Colon (tissue), 2 donors: ENCODE measurements around the gene PRKN.
A peak's percentile ranks its signal among the peaks of the same experiment; 100 is the strongest.

Experiments
- FAIRE-seq: peaks from 2 replicates; lab custom pipeline; 2012; peaks lifted over from hg19 to GRCh38; lab: Jason Lieb, UNC
- donor health status: control.
- donor health status: control.

The PRKN gene

GRCh38 chr6:162119341-162119740, 608.2 kb downstream of the PRKN start:
- FAIRE-seq = no peak

- FAIRE-seq = no peak
Observed at GRCh38 chr6:162118706-162119105, 608.9 kb downstream of the PRKN start.

GRCh38 chr6:162116902-162117525, 610.6 kb downstream of the PRKN start:
- no peak for FAIRE-seq

- no peak for FAIRE-seq
Observed at GRCh38 chr6:162109480-162110050, 618.0 kb downstream of the PRKN start.

GRCh38 chr6:162108041-162108440, 619.5 kb downstream of the PRKN start:
- FAIRE-seq = no peak

GRCh38 chr6:162100096-162100495, 627.5 kb downstream of the PRKN start:
- no peak for FAIRE-seq

- no peak for FAIRE-seq
Observed at GRCh38 chr6:162099685-162100084, 627.9 kb downstream of the PRKN start.

- FAIRE-seq = no peak
Observed at GRCh38 chr6:162092816-162093502, 634.6 kb downstream of the PRKN start.

GRCh38 chr6:162090734-162091133, 636.8 kb downstream of the PRKN start:
- no peak for FAIRE-seq

- FAIRE-seq = peak; percentile 10
Observed at GRCh38 chr6:162088091-162088490, 639.5 kb downstream of the PRKN start.

- no peak for FAIRE-seq
Observed at GRCh38 chr6:162085561-162085960, 642.0 kb downstream of the PRKN start.

GRCh38 chr6:162082520-162082919, 645.0 kb downstream of the PRKN start:
- FAIRE-seq = no peak

GRCh38 chr6:162078667-162079066, 648.9 kb downstream of the PRKN start:
- FAIRE-seq = no peak

- no peak for FAIRE-seq
Observed at GRCh38 chr6:162078126-162078525, 649.4 kb downstream of the PRKN start.

GRCh38 chr6:162076816-162077215, 650.8 kb downstream of the PRKN start:
- FAIRE-seq = no peak

- FAIRE-seq = no peak
Observed at GRCh38 chr6:162074641-162075275, 652.8 kb downstream of the PRKN start.

GRCh38 chr6:162070639-162071038, 656.9 kb downstream of the PRKN start:
- FAIRE-seq = no peak

GRCh38 chr6:162069995-162070394, 657.6 kb downstream of the PRKN start:
- FAIRE-seq = no peak

GRCh38 chr6:162068340-162068739, 659.2 kb downstream of the PRKN start:
- no peak for FAIRE-seq

GRCh38 chr6:162063666-162064065, 663.9 kb downstream of the PRKN start:
- FAIRE-seq = no peak

GRCh38 chr6:162058281-162058875, 669.2 kb downstream of the PRKN start:
- no peak for FAIRE-seq

GRCh38 chr6:162056745-162057144, 670.8 kb downstream of the PRKN start:
- no peak for FAIRE-seq

GRCh38 chr6:162056061-162056460, 671.5 kb downstream of the PRKN start:
- no peak for FAIRE-seq
